SK-N-MC (cell line): ENCODE data around the gene ARHGEF28.

Experiments used
- EZH2 ChIP-seq: fragments of 200-600 bp; sonication (generic); IDR thresholded peaks from one replicate; pipeline ENCODE4 v1.6.1; 2017; ENCODE audit warnings: antibody characterized with exemption
- POLR2AphosphoS5 ChIP-seq: IDR thresholded peaks from 2 replicates; pipeline ENCODE4 v1.6.1; 2012; ENCODE audit warnings: mild to moderate bottlenecking, low read depth, low read length, borderline replicate concordance

- no peak for TF ChIP-seq POLR2AphosphoS5
- no peak for TF ChIP-seq EZH2
Measured at GRCh38 chr5:73596705-73597328, 29.2 kb upstream of the ARHGEF28 start.
